Stimulated activated CD4-positive, alpha-beta T cell treated with anti-CD3 and anti-CD28 coated beads, Interleukin-12 subunit alpha, Interleukin-12 subunit beta, amount 100 ng/mL, for 4 hours (primary cell): ENCODE results near the gene INO80E.

Experiments
- DNase-seq: peaks from one replicate; pipeline ENCODE4 v3.0.0-alpha.2; 2020

Gene INO80E

DNA sequence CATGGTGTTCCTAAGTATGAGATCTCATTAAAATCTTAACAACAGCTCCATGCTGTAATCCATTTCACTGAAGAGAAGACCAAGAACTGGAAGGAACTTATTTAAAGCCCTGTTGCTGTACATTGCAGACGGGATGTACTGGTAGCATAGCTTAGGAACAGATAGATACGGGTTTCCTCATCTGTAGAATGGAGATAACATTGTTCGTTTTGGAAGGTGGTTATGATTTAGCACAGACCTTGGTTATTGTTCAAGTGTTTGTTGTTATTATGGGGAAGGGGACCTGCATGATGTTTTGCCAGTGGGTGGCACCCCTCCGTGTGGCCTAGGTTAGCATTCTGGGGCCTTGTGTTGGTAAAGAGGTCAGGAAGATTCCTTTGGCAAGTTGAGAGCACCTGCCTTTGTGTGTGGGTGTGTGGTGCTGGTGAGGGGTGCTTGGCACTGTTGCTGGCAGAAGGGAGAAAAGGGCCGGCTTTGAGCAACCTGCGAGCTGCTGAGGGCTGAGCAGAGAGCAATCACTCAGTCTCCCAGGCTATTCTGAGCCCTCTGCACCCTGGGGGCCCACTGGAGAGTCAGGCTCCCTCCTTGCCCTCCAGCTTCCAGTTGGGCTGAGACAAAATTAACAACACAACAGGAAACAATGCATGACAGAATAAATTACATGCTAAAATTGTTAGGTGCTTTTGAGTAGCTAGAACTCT lies 20.1 kb upstream of the INO80E start:
- no peak for DNase-seq

DNA sequence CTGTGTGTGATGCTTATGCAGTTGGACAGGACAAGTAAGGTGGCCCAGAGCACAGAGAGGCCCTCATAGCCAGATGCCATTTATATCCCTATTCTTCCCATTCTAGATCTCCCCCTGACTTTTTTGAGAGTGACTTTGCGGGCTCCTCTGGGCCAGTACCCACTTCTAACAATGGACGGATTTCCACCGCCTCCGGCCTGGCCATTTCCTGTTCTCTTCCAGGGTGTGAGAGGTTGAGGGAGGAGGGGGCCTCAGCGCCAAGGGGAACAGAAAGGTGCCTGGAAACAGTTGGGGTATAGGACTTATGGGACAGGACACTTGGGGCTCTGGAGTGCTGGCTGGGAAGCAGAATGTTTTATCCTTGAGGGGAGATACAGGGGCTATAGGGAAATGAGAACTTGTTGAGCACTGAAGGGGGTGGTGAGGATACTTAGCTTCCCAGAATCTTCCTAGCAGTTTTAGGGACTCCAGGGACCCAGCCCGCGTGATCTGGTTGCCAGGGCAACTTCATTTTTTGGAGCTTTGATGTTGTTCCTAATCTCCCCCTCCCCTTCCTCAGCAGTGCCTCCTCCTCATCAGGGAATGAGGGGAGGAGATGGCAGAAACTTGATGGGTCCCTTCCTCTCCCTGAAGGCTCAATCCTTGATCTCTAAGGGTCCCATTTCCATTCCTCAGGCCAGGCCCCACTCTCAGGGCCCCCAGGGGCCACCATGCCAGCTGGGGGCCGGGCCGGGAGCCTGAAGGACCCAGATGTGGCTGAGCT lies 18.8 kb upstream of the INO80E start:
- no peak for DNase-seq

DNA sequence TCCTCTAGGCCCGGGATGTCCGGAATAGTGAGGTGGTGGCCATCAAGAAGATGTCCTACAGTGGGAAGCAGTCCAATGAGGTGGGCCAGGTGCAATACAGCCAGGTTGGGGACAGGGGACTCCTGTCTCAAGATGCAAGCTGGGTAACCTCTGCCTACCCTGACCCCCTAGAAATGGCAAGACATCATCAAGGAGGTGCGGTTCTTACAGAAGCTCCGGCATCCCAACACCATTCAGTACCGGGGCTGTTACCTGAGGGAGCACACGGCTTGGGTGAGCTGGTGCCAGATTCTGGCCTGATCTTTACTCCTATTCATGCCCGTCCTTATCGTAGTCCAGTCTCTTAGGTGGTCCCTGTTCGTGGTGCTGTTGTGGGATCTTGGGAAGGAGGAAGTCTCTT lies 18.0 kb upstream of the INO80E start:
- no peak for DNase-seq

DNA sequence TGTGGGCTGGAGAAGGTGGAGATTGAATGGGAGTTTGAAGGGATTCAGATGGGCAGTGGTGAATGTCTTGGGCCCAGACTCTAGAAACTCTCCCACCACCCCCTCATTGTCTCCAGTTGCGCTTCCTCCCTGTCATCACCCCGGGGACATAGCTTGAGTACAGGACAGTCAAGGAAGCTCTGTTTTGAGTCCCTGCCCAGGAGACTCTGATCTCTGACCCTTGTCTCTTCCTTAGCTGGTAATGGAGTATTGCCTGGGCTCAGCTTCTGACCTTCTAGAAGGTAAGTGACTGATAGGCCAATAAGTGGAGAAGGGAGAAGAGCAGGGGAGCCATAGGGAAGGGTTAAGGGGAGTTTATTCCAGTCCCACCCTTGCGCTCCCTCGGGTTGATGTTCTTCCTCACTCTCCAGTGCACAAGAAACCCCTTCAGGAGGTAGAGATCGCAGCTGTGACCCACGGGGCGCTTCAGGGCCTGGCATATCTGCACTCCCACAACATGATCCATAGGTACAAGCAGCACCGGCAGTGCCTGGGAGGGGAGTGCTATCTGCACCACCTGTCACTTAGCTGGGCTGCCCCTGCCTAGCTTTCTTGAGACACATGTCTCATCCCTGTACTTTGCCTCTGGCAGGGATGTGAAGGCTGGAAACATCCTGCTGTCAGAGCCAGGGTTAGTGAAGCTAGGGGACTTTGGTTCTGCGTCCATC lies 17.3 kb upstream of the INO80E start:
- DNase-seq = no peak

DNA sequence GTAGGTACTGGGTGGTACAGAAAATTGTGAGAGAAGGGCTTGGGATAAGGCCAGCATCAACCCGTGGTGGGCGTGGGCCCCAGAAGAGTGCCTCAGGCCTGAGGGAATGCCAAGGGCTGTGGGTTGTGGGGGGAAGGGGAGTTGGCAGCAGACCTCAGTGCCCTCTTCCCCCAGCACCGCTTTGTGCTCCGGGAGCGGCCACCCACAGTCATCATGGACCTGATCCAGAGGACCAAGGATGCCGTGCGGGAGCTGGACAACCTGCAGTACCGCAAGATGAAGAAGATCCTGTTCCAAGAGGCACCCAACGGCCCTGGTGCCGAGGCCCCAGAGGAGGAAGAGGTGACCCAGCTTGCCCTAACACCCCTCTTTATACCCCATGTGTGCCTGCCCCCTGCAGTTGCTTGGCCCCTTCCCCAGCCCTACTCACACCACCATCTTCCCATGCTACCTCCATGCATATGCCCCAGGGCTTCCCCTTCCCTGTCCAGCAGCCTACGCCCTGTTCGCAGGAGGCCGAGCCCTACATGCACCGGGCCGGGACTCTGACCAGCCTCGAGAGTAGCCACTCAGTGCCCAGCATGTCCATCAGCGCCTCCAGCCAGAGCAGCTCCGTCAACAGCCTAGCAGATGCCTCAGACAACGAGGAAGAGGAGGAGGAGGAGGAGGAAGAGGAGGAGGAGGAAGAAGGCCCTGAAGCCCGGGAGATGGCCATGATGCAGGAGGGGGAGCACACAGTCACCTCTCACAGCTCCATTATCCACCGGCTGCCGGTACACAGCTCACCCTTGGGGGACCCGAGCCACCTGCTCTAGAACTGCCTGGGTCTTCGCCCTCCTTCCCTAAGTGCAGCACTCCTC lies 13.3 kb upstream of the INO80E start:
- no peak for DNase-seq

DNA sequence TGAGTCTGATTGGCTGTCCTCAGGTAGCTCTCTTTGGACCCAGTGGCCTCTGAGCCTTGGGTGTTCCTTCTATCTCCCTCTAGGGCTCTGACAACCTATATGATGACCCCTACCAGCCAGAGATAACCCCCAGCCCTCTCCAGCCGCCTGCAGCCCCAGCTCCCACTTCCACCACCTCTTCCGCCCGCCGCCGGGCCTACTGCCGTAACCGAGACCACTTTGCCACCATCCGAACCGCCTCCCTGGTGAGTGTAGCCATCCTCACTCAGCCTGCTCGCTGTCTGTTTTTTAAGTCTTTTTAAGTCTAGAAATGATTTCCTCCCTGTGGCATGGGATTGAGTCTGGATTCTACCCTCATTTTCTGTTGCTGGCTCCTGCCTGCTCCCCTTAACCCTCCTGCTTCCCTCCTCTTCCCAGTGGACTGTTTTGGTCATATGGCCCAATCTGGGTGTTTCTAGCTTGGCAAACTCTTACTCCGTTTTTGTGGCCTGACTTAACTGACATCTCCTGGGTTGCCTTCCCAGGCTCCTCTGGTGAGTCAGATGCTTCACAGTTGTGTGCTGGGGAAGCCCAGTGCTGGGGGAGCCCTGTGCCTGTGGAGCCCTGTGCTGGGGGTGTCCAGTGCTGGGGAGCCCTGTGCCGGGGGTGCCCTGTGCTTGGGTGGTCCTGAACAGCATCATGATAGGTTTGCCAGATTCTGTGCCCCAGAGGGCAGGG lies 12.5 kb upstream of the INO80E start:
- no peak for DNase-seq

DNA sequence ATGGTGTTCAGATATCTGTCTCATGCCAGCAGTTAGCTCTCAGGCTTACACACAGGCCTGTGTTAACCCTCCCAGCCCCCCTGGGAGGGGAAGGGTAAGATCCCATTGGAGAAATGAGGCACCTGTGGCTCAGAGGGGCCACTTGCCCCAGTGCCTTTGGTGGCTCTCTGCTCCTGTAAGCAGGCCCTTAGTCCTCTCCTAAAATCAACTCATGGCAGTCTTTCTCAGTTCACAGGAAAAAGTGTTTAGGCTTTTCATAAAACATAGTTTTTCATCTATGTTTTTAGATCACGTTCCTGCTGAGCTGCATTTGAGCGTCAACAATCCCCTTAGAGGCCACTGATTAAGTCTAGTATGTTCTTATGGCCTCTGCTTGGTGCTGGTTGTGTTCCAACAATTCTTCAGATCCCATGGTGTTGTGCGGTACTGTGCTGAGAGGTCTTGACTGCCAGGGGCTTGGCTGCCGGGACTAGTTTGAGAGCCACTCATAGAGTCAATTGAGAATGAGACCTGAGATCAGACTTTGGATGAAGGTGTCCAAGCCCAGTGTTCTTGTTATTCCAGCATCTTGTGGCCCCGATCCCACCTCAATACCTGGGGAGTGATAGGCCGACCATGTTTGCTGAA lies 11.8 kb upstream of the INO80E start:
- no peak for DNase-seq

DNA sequence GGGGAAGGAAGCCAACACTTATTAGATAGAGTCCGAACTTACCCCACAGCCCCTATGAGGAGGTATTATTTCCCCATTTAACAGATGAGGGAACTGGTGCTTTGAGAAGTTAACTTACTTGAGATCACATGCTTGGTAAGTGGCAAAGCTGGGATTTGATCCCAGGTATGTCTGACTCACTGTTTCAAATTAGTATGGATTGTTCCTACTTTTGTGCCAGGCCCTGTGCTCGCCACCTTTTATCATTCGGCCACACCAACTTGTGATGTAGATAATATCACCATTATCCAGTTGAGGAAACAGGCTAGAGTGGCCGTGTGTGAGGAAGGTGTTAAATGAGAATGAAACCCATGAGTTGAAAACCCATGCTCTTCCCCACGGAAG lies 11.3 kb upstream of the INO80E start:
- DNase-seq = no peak

DNA sequence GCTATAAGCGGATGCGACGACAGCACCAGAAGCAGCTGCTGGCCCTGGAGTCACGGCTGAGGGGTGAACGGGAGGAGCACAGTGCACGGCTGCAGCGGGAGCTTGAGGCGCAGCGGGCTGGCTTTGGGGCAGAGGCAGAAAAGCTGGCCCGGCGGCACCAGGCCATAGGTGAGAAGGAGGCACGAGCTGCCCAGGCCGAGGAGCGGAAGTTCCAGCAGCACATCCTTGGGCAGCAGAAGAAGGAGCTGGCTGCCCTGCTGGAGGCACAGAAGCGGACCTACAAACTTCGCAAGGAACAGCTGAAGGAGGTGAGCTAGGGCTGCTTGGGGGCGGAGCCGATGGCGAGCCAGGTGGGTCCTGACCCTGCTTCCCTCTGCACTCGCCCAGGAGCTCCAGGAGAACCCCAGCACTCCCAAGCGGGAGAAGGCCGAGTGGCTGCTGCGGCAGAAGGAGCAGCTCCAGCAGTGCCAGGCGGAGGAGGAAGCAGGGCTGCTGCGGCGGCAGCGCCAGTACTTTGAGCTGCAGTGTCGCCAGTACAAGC lies 10.7 kb upstream of the INO80E start:
- DNase-seq = no peak

DNA sequence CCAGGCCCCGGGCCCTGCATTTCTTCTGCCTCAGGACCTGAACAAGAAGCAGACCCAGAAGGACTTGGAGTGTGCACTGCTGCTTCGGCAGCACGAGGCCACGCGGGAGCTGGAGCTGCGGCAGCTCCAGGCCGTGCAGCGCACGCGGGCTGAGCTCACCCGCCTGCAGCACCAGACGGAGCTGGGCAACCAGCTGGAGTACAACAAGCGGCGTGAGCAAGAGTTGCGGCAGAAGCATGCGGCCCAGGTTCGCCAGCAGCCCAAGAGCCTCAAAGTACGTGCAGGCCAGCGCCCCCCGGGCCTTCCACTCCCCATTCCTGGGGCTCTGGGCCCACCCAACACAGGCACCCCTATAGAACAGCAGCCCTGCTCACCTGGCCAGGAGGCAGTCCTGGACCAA lies 9.8 kb upstream of the INO80E start:
- no peak for DNase-seq

DNA sequence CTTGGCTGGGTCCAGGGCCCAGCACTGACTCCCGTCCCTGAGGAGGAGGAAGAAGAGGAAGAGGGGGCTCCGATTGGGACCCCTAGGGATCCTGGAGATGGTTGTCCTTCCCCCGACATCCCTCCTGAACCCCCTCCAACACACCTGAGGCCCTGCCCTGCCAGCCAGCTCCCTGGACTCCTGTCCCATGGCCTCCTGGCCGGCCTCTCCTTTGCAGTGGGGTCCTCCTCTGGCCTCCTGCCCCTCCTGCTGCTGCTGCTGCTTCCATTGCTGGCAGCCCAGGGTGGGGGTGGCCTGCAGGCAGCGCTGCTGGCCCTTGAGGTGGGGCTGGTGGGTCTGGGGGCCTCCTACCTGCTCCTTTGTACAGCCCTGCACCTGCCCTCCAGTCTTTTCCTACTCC lies 9.1 kb upstream of the INO80E start:
- DNase-seq = no peak

DNA sequence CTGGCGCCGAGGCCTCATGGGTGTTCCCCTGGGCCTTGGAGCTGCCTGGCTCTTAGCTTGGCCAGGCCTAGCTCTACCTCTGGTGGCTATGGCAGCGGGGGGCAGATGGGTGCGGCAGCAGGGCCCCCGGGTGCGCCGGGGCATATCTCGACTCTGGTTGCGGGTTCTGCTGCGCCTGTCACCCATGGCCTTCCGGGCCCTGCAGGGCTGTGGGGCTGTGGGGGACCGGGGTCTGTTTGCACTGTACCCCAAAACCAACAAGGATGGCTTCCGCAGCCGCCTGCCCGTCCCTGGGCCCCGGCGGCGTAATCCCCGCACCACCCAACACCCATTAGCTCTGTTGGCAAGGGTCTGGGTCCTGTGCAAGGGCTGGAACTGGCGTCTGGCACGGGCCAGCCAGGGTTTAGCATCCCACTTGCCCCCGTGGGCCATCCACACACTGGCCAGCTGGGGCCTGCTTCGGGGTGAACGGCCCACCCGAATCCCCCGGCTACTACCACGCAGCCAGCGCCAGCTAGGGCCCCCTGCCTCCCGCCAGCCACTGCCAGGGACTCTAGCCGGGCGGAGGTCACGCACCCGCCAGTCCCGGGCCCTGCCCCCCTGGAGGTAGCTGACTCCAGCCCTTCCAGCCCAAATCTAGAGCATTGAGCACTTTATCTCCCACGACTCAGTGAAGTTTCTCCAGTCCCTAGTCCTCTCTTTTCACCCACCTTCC lies 8.5 kb upstream of the INO80E start:
- no peak for DNase-seq

DNA sequence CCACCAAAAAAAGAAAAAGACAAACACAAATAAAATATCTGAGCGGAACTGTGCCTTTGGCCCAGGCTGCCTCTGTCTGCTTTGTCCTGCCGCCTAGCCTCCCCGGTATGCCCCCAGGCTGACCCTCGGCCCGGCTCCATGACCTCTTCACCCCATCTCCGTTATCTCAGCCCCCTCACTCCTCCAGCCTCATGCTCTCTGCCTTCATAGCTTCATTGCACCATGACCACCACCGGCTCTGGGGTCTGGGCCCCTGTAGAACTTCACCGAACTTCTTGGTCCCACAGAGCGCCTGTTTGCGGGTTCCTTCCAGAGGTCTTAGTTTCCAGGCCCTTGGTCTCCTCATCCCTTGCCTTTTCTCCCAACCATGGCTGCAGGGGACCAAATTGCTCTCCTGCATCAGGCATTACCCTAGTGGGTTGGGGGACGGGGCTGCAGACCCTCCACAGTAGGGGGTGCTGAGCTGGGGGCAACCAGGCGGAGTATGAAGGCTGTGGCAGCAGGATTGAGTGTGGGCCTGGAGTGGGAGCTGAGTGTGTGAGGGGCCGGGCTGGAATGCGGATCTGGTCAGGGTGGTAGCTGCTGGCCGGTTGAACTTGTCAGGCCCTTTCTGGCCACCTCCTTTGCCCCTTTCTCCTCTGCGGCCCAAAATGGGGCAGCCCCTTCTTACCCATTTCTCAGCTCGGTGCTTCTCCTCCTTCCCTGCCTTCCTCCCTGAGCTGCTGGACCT lies 7.5 kb upstream of the INO80E start:
- DNase-seq = no peak

DNA sequence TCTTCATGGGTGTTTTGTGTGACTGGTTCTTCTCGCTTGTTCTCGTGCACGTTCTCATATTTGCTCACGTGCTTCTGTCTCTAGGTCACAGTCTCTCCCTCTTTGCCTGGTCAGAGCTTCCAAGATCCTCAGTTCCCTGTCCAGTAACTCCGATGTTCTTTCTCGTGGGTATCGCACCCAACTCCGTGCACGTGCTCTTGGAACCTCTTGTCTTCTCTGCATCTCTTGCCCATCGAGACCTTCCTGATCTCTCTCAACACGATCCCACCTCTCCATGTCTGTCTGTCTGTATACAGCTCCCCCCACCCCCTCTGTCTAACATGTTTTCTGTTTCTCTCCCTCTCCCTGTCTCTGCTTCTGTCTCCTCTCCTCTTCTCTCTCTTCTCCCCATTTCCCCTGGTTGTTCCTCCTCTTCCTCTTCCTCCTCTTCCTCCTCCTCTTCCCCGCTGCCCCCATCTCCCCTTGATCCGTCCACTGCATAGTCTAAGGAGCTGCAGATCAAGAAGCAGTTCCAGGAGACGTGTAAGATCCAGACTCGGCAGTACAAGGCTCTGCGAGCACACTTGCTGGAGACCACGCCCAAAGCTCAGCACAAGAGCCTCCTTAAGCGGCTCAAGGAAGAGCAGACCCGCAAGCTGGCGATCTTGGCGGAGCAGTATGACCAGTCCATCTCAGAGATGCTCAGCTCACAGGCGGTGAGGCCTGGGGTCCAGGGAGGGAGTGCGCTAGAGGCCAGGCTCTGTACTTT lies 6.8 kb upstream of the INO80E start:
- DNase-seq = no peak

DNA sequence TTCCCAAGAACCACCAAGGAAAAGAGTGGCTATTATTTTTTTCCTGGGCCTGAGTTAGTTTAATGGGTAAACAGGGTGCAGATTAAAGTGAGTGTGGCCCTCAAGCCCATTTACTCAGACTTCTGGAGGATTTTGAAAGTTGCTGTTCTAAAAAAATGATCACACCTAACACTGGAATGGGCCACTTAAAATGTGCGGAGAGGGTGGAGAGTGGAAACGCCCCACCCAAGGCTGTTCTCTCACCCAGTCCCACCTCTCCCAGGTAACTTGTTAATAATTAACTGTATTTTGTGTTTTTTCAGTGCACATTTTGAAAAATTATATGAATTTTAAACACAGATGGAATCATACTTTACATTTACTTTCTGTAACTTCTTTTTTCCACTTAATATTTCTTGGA lies 6.0 kb upstream of the INO80E start:
- no peak for DNase-seq

DNA sequence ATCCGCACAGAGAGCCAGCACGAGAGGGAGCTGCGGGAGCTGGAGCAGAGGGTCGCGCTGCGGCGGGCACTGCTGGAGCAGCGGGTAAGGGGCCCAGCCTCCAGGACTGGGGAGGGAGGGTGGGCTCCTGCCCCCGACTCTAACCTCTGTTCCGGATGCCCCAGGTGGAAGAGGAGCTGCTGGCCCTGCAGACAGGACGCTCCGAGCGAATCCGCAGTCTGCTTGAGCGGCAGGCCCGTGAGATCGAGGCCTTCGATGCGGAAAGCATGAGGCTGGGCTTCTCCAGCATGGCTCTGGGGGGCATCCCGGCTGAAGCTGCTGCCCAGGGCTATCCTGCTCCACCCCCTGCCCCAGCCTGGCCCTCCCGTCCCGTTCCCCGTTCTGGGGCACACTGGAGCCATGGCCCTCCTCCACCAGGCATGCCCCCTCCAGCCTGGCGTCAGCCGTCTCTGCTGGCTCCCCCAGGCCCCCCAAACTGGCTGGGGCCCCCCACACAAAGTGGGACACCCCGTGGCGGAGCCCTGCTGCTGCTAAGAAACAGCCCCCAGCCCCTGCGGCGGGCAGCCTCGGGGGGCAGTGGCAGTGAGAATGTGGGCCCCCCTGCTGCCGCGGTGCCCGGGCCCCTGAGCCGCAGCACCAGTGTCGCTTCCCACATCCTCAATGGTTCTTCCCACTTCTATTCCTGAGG lies 5.0 kb upstream of the INO80E start:
- no peak for DNase-seq

DNA sequence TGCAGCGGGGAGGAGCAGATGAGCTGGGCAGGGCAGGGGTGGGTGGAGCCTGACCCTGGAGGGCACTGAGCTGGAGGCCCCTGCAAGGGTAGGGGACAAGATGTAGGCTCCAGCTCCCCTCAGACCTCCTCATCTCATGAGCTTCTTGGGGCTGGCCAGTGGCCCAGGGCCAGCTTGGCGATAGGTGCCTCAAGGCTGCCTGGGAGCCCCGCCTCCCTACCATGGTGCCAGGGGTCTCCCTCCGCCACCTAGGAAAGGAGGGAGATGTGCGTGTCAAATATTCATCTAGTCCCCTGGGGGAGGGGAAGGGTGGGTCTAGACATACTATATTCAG lies 4.5 kb upstream of the INO80E start:
- DNase-seq = no peak

DNA sequence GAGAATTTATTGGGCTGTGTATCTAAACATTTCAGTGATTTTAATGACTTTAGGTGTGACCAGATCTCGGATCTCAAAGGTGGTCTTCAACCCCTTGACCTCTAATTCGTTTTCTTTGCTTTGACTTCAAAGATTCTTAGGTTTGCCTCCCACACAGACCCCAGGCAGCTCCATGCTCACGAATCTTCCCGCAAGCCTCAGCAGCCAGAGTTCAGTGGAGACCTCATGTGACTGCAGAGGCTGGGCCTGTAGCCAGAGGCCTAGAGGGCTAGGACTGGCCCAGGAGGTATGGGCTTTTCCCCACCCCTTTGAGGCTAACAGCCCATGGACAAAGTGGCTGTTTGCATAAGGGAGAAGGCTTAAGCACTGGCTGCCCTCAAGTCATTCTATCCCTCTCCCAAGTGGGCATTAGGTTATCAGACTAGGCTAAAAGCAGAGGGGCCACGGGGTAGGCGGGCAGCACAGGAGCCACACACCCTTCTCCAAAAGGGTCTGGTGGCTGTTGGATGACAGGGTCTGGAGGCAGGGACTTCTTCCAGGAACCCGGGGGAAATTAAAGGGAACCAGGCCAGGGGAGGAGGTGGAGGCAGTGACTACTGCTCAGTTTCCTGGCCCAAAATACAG lies 3.6 kb upstream of the INO80E start:
- DNase-seq = no peak
